Esophagus squamous epithelium (tissue), 5 donors: ENCODE measurements around the gene KRT15. TPM values are rescaled to one million over a fixed set of nuclear protein-coding genes. Genes with fewer than 3 reads are reported as not detected.

Source experiments
- DNase-seq: peaks from one replicate; lab custom pipeline; 2025; lab: John Stamatoyannopoulos, UW
- H3K27ac ChIP-seq, 4 donors: fragments of 200-600 bp; sonication (generic); one replicate each; pipeline ENCODE4 v1.5.1; 2016 to 2019; ENCODE audit warnings: mild to moderate bottlenecking in 1 of 4
- H3K27me3 ChIP-seq, 4 donors: fragments of 200-600 bp; sonication (generic); 1 replicate in 3 of 4; 2 replicates in 1 of 4; pipeline versions ENCODE4 v1.5.1 to v1.6.0; 2017 to 2021; ENCODE audit warnings: antibody characterized with exemption in 1 of 4
- H3K36me3 ChIP-seq, 3 donors: fragments of 200-600 bp; sonication (generic); one replicate each; pipeline ENCODE4 v1.5.1; 2016 to 2019
- H3K4me1 ChIP-seq, 3 donors: fragments of 200-600 bp; sonication (generic); one replicate each; pipeline ENCODE4 v1.5.1; 2017 to 2019
- H3K4me3 ChIP-seq, 4 donors: fragments of 200-600 bp; sonication (generic); 1 replicate in 3 of 4; 2 replicates in 1 of 4; pipeline ENCODE4 v1.5.1; 2016 to 2019; ENCODE audit warnings: mild to moderate bottlenecking in 2 of 4, moderate library complexity in 1 of 4
- H3K9me3 ChIP-seq, 3 donors: fragments of 200-600 bp; sonication (generic); one replicate each; pipeline ENCODE4 v1.5.1; 2016 to 2019
- CTCF ChIP-seq, 6 experiments: fragments of 450-650 bp in 4 of 6; fragments of 200-600 bp in 2 of 6; sonication (generic) in 2 of 6; IDR thresholded peaks; one replicate each; pipeline ENCODE4 v1.5.1; 2016 to 2019; ENCODE audit warnings: antibody characterized with exemption in 6 of 6, mild to moderate bottlenecking in 4 of 6, moderate library complexity in 4 of 6
- POLR2A ChIP-seq, 4 donors: fragments of 450-650 bp; IDR thresholded peaks; one replicate each; pipeline ENCODE4 v1.6.1; 2017; ENCODE audit warnings: antibody characterized with exemption in 4 of 4, mild to moderate bottlenecking in 4 of 4, moderate library complexity in 3 of 4
- WGBS, 2 donors: methylation state at CpG; one replicate each; pipeline ENCODE4 v1.1.5; 2018; 5-methylcytosine and 5-hydroxymethylcytosine counted together
- intact Hi-C: fragments of 100-400 bp; cut with DNase I; formaldehyde crosslinking; loops from one replicate; pipeline ENCODE4 v1.15.0; 2022
- total RNA-seq, 4 donors: library from RNA; depleted of rRNA; stranded (reverse); fragments of >200 nt; gene quantifications; one replicate each; pipeline ENCODE4 v1.1.0, GENCODE V29; 2016
- donor health status: DM: yes; HTN: yes; CAD: no.

Gene KRT15
- total RNA-seq, 4 donors from 2014 or later: 743 to 2,833 (median 2,484) TPM

DNA sequence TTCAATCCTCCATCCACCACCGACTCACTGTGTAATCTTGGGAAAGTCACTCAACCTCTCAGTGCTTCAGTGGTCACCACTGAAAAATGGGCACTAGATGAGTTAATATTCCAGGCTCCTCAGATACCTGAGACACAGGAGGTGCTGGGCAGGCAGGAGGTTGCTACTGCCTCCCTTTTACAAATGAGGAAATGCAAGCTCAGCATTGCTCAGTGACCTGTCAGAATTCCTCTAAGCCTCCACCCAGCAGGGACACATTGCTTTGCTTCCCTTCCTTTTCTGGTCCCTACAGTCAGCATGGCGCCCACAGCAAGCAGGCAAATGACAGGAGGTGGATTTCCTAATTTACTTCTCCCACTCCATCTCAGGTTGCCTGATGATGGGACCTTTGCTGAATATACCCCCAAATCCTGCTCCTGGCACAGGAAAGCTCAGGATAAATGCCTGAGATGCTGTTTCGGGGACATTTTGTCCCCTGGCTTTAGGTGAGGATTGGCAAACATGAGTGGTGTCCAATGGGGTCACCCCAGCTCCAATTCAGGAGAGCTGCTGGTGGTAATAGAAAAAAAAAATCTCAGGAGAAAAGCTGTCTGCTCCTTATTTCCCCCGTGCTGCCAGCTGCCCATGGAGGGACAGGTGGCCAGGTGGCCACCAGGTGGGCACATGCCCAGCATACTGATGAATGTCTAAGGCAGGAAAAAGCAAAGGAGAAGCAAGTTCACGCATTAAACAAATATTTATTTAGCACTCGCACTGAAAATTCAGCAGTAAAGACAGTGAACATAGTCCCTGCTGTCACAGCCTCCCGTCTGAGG is 8.2 kb downstream of the KRT15 start:
- intact Hi-C loops: no loop called here
- Histone ChIP-seq H3K36me3 (peaks cover 0 to 13% (median 3%) of the 10 kb centered on the region in 3 donors), H3K27ac (peak overlapping the region; percentile 81 to 92 (median 85)), H3K27me3 (peaks cover 0 to 3% (median 0%) of the 10 kb centered on the region in 4 donors), H3K4me3 (peak overlapping the region in 3 of 4 donors; percentile 1 to 36 (median 33)), H3K4me1 (peaks cover 28 to 91% (median 35%) of the 10 kb centered on the region in 3 donors), H3K9me3 (no peaks in the 10 kb centered on the region)
- no peak for DNase-seq
- WGBS, 2 donors: 52 to 73% methylated on average over 6 of the region's 7 CpGs
- TF ChIP-seq CTCF (IDR thresholded peaks at IDR 0.05): peak in 1 of 6 experiments; percentile 16
- no peak for TF ChIP-seq POLR2A (IDR thresholded peaks at IDR 0.05)

GRCh38 chr17:41507315-41507880 is 11.3 kb downstream of the KRT15 start:
- peak overlapping the region in 1 of 4 donors; percentile 54 for H3K4me3 ChIP-seq
- H3K27me3 ChIP-seq: peaks cover 0 to 3% (median 0%) of the 10 kb centered on the region in 4 donors
- intact Hi-C loops: no loop called here
- WGBS, 2 donors: 13 to 52% methylated on average over 7 to 8 of the region's 10 CpGs
- H3K9me3 ChIP-seq: no peaks in the 10 kb centered on the region
- H3K27ac ChIP-seq: peak overlapping the region; percentile 76 to 92 (median 88)
- peaks cover 25 to 100% (median 39%) of the 10 kb centered on the region in 3 donors for H3K4me1 ChIP-seq
- no peak for DNase-seq
- peaks cover 0 to 28% (median 0%) of the 10 kb centered on the region in 3 donors for H3K36me3 ChIP-seq
- TF ChIP-seq POLR2A (IDR thresholded peaks at IDR 0.05) (no peak), CTCF (IDR thresholded peaks at IDR 0.05) (no peak)

GRCh38 chr17:41505809-41506767 is 12.6 kb downstream of the KRT15 start:
- Histone ChIP-seq H3K9me3 (no peaks in the 10 kb centered on the region), H3K27ac (peak overlapping the region; percentile 76 to 92 (median 88)), H3K4me1 (peaks cover 19 to 94% (median 39%) of the 10 kb centered on the region in 3 donors), H3K36me3 (peaks cover 0 to 41% (median 0%) of the 10 kb centered on the region in 3 donors), H3K27me3 (peaks cover 0 to under 1% (median 0%) of the 10 kb centered on the region in 4 donors), H3K4me3 (peak overlapping the region in 3 of 4 donors; percentile 52 to 56 (median 54))
- DNase-seq: no peak
- no peak for TF ChIP-seq POLR2A (IDR thresholded peaks at IDR 0.05)
- no peak for TF ChIP-seq CTCF (IDR thresholded peaks at IDR 0.05)
- intact Hi-C loops: no loop called here
- WGBS, 2 donors: 55 to 60% methylated on average over 13 to 14 of the region's 14 CpGs

GRCh38 chr17:41505007-41505808 is 13.5 kb downstream of the KRT15 start, which contains the start of gene KRT13:
TSS of gene KRT13 (minus strand) at chr17:41505612. CDS start at chr17:41505550, 62 bp downstream.
- peak within 1 kb of the TSS; percentile 76 to 92 (median 88) for H3K27ac ChIP-seq
- no peaks in the 10 kb centered on the region for H3K27me3 ChIP-seq
- peak within 1 kb of the TSS; percentile 45 to 56 (median 53) for H3K4me3 ChIP-seq
- 46 to 50% methylated on average over 3 of the region's 17 CpGs for WGBS, 2 donors
- peaks cover 0 to 42% (median 0%) of the 10 kb centered on the region in 3 donors for H3K36me3 ChIP-seq
- H3K9me3 ChIP-seq: no peaks in the 10 kb centered on the region
- peaks cover 11 to 94% (median 32%) of the 10 kb centered on the region in 3 donors for H3K4me1 ChIP-seq
- intact Hi-C loops: no loop called here
- no peak for DNase-seq
- TF ChIP-seq POLR2A (IDR thresholded peaks at IDR 0.05) (peak in 3 of 4 donors; percentile 36 to 80 (median 52)), CTCF (IDR thresholded peaks at IDR 0.05) (no peak)
